ENCODE results near the gene RBM20.
"Not testable (repeated sequence)": the region's sequence is repeated elsewhere in the genome, so short reads cannot be mapped to it uniquely, and the experiment has no call there.

Gene RBM20

GRCh38 chr10:110616493-110617033 lies 27.6 kb upstream of the RBM20 start:
- no peak for DNase-seq (ENCODE audit: insufficient read length, low spot score)
- FAIRE-seq = no peak
- TF ChIP-seq, protein P1, sequence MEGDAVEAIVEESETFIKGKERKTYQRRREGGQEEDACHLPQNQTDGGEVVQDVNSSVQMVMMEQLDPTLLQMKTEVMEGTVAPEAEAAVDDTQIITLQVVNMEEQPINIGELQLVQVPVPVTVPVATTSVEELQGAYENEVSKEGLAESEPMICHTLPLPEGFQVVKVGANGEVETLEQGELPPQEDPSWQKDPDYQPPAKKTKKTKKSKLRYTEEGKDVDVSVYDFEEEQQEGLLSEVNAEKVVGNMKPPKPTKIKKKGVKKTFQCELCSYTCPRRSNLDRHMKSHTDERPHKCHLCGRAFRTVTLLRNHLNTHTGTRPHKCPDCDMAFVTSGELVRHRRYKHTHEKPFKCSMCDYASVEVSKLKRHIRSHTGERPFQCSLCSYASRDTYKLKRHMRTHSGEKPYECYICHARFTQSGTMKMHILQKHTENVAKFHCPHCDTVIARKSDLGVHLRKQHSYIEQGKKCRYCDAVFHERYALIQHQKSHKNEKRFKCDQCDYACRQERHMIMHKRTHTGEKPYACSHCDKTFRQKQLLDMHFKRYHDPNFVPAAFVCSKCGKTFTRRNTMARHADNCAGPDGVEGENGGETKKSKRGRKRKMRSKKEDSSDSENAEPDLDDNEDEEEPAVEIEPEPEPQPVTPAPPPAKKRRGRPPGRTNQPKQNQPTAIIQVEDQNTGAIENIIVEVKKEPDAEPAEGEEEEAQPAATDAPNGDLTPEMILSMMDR (IDR thresholded peaks at IDR 0.05; ENCODE audit: insufficient read depth, missing control alignments) = no peak

GRCh38 chr10:110617425-110618229 lies 26.5 kb upstream of the RBM20 start:
- TF ChIP-seq, protein P1 (IDR thresholded peaks at IDR 0.05; ENCODE audit: insufficient read depth, missing control alignments) = no peak
- DNase-seq (ENCODE audit: insufficient read length, low spot score) = no peak
- FAIRE-seq = no peak

DNA sequence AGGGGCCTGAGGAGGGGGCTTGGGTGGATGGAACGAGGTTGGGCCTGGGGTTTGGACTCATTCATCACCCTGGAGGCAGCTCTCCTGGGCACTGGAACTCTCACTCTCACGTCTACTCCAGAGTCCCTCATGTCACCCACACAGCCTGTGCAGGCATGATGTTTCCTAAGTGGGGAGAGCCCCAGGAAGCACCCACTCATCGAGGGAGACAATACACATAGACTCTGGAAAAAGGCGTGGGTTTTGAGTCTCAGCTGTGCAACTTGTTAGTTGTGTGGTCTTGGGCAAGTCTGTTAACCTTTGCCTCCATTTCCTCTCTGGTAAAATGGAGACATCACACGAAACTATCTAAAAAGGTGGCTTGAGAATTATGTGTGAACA lies 25.9 kb upstream of the RBM20 start:
- no peak for FAIRE-seq
- TF ChIP-seq, protein P1 (IDR thresholded peaks at IDR 0.05; ENCODE audit: insufficient read depth, missing control alignments) = no peak
- DNase-seq (ENCODE audit: insufficient read length, low spot score) = no peak

DNA sequence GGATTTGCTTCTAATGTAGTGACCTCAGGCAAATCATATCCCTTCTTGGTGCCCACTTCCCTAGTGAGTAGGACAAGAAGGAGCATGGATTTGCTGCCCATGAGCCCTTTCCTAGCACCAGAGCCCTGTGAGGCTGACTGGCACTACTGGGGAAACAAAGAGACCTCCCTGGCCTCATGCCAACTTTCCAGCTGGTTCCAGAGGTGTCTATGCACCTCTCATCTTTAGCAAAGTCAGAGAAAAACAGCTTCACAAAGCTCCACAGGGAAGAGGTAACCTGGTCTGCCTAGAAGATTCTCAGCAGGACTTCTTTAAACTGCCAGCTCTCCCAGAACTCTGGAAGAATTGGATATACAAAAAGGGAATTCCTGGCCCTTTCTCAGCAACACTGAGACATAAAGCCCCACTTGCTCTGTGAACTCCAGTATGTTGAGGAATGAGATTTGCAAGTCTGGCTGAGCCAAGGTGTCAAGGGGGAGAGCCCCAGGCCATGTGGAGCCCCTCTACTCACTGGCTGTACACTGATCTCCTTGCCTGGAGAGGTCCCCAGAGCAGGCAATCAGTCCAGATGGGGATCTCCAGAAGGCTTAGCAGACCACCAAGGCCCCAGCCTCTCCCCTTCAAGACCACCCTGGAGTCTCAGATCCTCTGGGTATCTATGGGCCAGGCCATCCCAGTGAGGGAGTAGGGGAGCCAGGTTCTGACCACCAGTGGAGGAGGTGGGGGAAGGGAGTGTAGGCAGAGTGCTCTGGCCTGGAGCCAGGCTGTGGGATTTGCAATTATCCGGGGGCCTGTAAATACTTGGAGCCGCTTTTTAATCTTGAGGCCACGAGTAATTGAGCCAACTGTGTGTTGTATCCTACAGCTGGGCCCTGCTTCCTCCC lies 24.4 kb upstream of the RBM20 start:
- FAIRE-seq = no peak
- TF ChIP-seq, protein P1 (IDR thresholded peaks at IDR 0.05; ENCODE audit: insufficient read depth, missing control alignments) = no peak
- no peak for DNase-seq (ENCODE audit: insufficient read length, low spot score)

DNA sequence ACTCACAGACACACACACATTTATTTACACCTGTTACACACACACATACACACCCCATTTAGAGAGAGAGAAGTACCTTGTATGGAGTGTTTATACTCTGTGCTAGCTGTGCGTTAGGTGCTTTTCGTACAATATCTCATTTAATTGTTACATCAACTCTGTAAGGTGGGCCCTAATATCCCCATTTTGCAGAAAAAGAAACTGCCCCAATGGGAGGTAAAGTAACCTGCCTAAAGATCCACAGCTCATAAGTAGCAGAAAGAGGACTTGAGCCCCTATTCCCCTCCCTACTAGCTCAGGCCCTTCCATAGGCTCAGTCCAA lies 23.8 kb upstream of the RBM20 start:
- TF ChIP-seq, protein P1 (IDR thresholded peaks at IDR 0.05; ENCODE audit: insufficient read depth, missing control alignments) = no peak
- no peak for FAIRE-seq

DNA sequence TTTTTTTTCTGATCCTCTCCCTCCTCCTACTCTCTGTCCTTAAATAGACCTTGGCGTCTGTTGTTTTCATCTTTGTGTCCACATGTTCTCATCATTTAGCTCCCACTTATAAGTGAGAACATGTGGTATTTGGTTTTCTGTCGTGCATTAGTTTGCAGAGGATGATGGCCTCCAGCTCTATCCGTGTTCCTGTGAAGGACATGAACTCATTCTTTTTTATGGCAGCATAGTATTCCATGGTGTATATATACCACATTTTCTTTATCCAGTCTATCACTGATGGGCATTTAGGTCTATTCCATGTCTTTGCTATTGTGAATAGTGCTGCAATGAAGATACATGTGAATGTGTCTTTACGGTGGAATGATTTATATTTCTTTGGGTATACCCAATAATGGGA lies 20.8 kb upstream of the RBM20 start:
- not testable (repeated sequence) for DNase-seq (ENCODE audit: insufficient read length, low spot score); FAIRE-seq

More for the DNA sequence above, 23.8 kb upstream of the RBM20 start:
- DNase-seq (ENCODE audit: insufficient read length, low spot score) = no peak

- FAIRE-seq = no peak
- TF ChIP-seq, protein P1 (IDR thresholded peaks at IDR 0.05; ENCODE audit: insufficient read depth, missing control alignments) = no peak
- no peak for DNase-seq (ENCODE audit: insufficient read length, low spot score)
Observed at GRCh38 chr10:110625356-110625894, 18.7 kb upstream of the RBM20 start.

Data from D721Med (cell line).